ENCODE results near the gene FRMD4A. TPM values are rescaled to one million over a fixed set of nuclear protein-coding genes. Genes with fewer than 3 reads are reported as not detected.

The FRMD4A gene
- total RNA-seq, 2 experiments from 2014 or later = 3.1 to 3.7 TPM

DNA sequence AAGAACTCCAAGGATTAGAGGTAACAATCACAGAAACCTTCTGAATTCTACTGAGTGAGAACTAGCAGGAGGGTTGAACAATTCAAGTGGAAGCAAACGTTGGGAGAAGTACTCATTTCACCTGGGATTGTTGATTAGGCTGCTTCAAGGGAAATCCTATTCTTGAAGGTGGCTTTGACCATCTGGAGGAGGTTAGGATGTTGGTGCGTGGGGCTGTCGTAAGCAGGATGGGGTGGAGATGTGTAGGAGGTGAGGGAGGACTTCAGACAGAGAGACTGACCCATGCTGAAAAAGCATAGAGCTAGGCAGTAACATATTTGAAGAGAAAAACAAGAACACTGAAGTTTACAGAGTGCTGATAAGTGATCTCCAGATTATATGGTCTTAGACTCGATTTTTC is 147.9 kb downstream of the FRMD4A start:
- intact Hi-C loops (cut with DNase I, micrococcal nuclease) = loop anchor here in 1 of 2 experiments (10.0 kb wide), 1 partner anchor 652 kb away; the partner anchor contains the start of genes CDNF, HSPA14 and MSANTD7

DNA sequence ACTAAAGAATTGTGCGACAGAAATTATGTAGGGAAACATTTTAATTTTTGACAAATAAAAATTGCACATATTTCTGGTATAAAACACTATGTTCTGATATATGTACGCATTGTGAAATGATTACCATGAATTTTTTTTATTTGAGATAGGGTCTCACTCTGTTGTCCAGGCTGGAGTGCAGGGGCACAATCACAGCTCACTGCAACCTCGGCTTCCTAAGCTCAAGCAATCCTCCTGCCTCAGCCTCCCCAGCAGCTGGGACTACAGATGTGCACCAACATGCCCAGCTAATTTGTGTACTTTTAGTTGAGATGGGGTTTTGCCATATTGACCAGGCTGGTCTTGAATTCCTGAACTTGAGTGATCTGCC is 149.2 kb downstream of the FRMD4A start:
- H3K9me3 ChIP-seq (ENCODE audit: control insufficient read depth in 1 of 2, insufficient read depth in 1 of 2, low read length in 2 of 2) = peaks cover 0 to 4% of the 10 kb centered on the region in 2 experiments
- Mint-ChIP-seq H3K27me3 (peaks cover 67% of the 10 kb centered on the region), H3K36me3 (ENCODE audit: low read depth) (peaks cover 3% of the 10 kb centered on the region), H3K27ac (no peak overlapping the region), H3K4me1 (ENCODE audit: low read depth) (peaks cover 20% of the 10 kb centered on the region), H3K4me3 (no peak overlapping the region), H3K9me3 (no peaks in the 10 kb centered on the region)
- ChIA-PET CTCF (interaction anchor here (2.7 kb wide), 1 partner anchor 16 kb away, joined by 6 read pairs; no protein-coding TSS in a partner anchor), POLR2A (no interaction called here)
- peaks cover 36 to 42% of the 10 kb centered on the region in 2 experiments for H3K27me3 ChIP-seq (ENCODE audit: control insufficient read depth in 1 of 2, insufficient read depth in 2 of 2, low read length in 2 of 2)
- no peak for ATAC-seq (ENCODE audit: poor library complexity)
- no peaks in the 10 kb centered on the region for H3K36me3 ChIP-seq (ENCODE audit: insufficient read depth, low read length)
- intact Hi-C loops (cut with DNase I, micrococcal nuclease) = loop anchor here in 1 of 2 experiments (10.0 kb wide), 1 partner anchor 653 kb away; the partner anchor contains the start of genes CDNF, HSPA14 and MSANTD7
- H3K4me3 ChIP-seq (ENCODE audit: low read length) = no peak overlapping the region
- H3K4me1 ChIP-seq (ENCODE audit: insufficient read depth, low read length) = peaks cover 23% of the 10 kb centered on the region
- TF ChIP-seq, protein P1, sequence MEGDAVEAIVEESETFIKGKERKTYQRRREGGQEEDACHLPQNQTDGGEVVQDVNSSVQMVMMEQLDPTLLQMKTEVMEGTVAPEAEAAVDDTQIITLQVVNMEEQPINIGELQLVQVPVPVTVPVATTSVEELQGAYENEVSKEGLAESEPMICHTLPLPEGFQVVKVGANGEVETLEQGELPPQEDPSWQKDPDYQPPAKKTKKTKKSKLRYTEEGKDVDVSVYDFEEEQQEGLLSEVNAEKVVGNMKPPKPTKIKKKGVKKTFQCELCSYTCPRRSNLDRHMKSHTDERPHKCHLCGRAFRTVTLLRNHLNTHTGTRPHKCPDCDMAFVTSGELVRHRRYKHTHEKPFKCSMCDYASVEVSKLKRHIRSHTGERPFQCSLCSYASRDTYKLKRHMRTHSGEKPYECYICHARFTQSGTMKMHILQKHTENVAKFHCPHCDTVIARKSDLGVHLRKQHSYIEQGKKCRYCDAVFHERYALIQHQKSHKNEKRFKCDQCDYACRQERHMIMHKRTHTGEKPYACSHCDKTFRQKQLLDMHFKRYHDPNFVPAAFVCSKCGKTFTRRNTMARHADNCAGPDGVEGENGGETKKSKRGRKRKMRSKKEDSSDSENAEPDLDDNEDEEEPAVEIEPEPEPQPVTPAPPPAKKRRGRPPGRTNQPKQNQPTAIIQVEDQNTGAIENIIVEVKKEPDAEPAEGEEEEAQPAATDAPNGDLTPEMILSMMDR (IDR thresholded peaks at IDR 0.05) = no peak
- DNase-seq = no peak
- no peak overlapping the region for H3K27ac ChIP-seq (ENCODE audit: low read depth in 1 of 2, low read length in 2 of 2)

More for the DNA sequence above, 147.9 kb downstream of the FRMD4A start:
- DNase-seq (no peak), ATAC-seq (ENCODE audit: poor library complexity) (no peak)
- peaks cover 55% of the 10 kb centered on the region for H3K27me3 Mint-ChIP-seq
- H3K27ac Mint-ChIP-seq = no peak overlapping the region
- no peak overlapping the region for H3K27ac ChIP-seq (ENCODE audit: low read depth in 1 of 2, low read length in 2 of 2)
- peaks cover 20% of the 10 kb centered on the region for H3K4me1 Mint-ChIP-seq (ENCODE audit: low read depth)
- peaks cover 3% of the 10 kb centered on the region for H3K36me3 Mint-ChIP-seq (ENCODE audit: low read depth)
- no peak overlapping the region for H3K4me3 ChIP-seq (ENCODE audit: low read length)
- H3K27me3 ChIP-seq (ENCODE audit: control insufficient read depth in 1 of 2, insufficient read depth in 2 of 2, low read length in 2 of 2) = peaks cover 28 to 37% of the 10 kb centered on the region in 2 experiments
- H3K4me1 ChIP-seq (ENCODE audit: insufficient read depth, low read length) = peaks cover 26% of the 10 kb centered on the region
- H3K36me3 ChIP-seq (ENCODE audit: insufficient read depth, low read length) = no peaks in the 10 kb centered on the region
- ChIA-PET CTCF (interaction anchor here (0.6 to 2.7 kb wide), 2 partner anchors 9 to 14 kb away, joined by 3 to 6 read pairs; no protein-coding TSS in a partner anchor), POLR2A (no interaction called here)
- no peaks in the 10 kb centered on the region for H3K9me3 Mint-ChIP-seq
- H3K9me3 ChIP-seq (ENCODE audit: control insufficient read depth in 1 of 2, insufficient read depth in 1 of 2, low read length in 2 of 2) = peaks cover 0 to 4% of the 10 kb centered on the region in 2 experiments
- TF ChIP-seq, protein P1 (IDR thresholded peaks at IDR 0.05) = no peak
- no peak overlapping the region for H3K4me3 Mint-ChIP-seq

DNA sequence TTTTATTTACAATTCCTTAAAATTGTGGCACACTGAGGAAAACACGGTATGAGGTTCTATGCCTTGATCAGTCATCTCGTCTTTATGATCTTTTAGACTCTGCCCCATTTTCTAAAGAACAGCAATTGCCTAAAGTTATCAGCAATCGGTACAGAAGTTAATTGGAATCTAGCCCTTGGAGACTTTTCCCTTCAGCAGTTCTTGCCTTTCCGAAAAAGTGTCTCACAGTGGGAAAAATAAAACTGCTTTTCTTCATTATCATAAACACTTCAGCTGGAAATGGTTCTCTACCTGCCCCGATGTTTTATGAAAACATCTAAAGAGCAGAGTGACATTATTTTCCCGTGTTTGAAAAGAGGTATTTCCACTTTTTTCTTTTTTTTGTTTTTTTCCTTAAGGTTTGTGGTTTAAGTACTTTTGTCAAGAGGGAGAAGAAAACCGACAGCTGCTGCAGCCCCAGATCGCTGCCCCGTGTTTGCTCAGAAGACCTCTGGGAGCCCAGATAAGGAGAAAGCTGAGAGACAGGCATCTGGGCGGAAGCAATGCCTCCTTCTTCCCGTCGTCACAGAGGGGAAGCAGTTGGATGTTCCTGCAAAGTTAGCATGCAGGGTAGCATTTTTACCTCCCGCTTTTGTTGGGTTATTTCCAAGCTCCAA is 149.7 kb downstream of the FRMD4A start:
- Histone ChIP-seq H3K27ac (ENCODE audit: low read depth in 1 of 2, low read length in 2 of 2) (no peak overlapping the region), H3K4me3 (ENCODE audit: low read length) (no peak overlapping the region), H3K36me3 (ENCODE audit: insufficient read depth, low read length) (no peaks in the 10 kb centered on the region), H3K9me3 (ENCODE audit: control insufficient read depth in 1 of 2, insufficient read depth in 1 of 2, low read length in 2 of 2) (peaks cover 0 to 4% of the 10 kb centered on the region in 2 experiments), H3K4me1 (ENCODE audit: insufficient read depth, low read length) (peaks cover 18% of the 10 kb centered on the region), H3K27me3 (ENCODE audit: control insufficient read depth in 1 of 2, insufficient read depth in 2 of 2, low read length in 2 of 2) (peaks cover 37 to 43% of the 10 kb centered on the region in 2 experiments)
- Mint-ChIP-seq H3K27ac (no peak overlapping the region), H3K9me3 (no peaks in the 10 kb centered on the region), H3K36me3 (ENCODE audit: low read depth) (peaks cover 3% of the 10 kb centered on the region), H3K4me3 (no peak overlapping the region), H3K4me1 (ENCODE audit: low read depth) (peaks cover 15% of the 10 kb centered on the region), H3K27me3 (peaks cover 72% of the 10 kb centered on the region)
- no peak for ATAC-seq (ENCODE audit: poor library complexity)
- POLR2A ChIA-PET = no interaction called here
- TF ChIP-seq, protein P1 (IDR thresholded peaks at IDR 0.05) = no peak
- no peak for DNase-seq
- intact Hi-C loops (cut with DNase I, micrococcal nuclease) = loop anchor here in 1 of 2 experiments (10.0 kb wide), 1 partner anchor 654 kb away; the partner anchor contains the start of genes CDNF, HSPA14 and MSANTD7
- CTCF ChIA-PET = interaction anchor here (2.7 kb wide), 1 partner anchor 16 kb away, joined by 6 read pairs; no protein-coding TSS in a partner anchor
